Keratinocyte (primary cell): ENCODE results near the gene NDUFB11. TPM values are rescaled to one million over a fixed set of nuclear protein-coding genes. Genes with fewer than 3 reads are reported as not detected.
"Not testable (repeated sequence)": the region's sequence is repeated elsewhere in the genome, so short reads cannot be mapped to it uniquely, and the experiment has no call there.

Experiments
- DNase-seq: peaks from one replicate; pipeline ENCODE4 v3.0.0-alpha.2; 2011; ENCODE audit warnings: low read depth, missing footprints, low spot score
- FAIRE-seq: peaks from 2 replicates; lab custom pipeline; 2011; peaks lifted over from hg19 to GRCh38; lab: Jason Lieb, UNC
- H2AFZ ChIP-seq: 2 replicates; pipeline ENCODE4 v1.6.0; 2012; ENCODE audit warnings: low read length, control low read depth, inconsistent platforms; ENCODE audit not compliant: control insufficient read depth
- H3K27ac ChIP-seq: 2 replicates; pipeline ENCODE4 v1.5.1; 2011; ENCODE audit warnings: low read length; ENCODE audit not compliant: control insufficient read depth, insufficient read depth
- H3K27me3 ChIP-seq: 3 replicates; pipeline ENCODE4 v1.6.0; 2011; ENCODE audit warnings: low read length; ENCODE audit not compliant: control insufficient read depth, insufficient read depth; ENCODE audit errors: extremely low read depth
- H3K36me3 ChIP-seq, 2 experiments: 2 replicates in 1 of 2; 3 replicates in 1 of 2; pipeline ENCODE4 v1.5.1; 2011; ENCODE audit warnings: low read length in 2 of 2, mild to moderate bottlenecking in 1 of 2; ENCODE audit not compliant: control insufficient read depth in 2 of 2, insufficient read depth in 2 of 2; ENCODE audit errors: extremely low read depth in 1 of 2
- H3K4me1 ChIP-seq: 3 replicates; pipeline ENCODE4 v1.5.1; 2011; ENCODE audit warnings: low read length; ENCODE audit not compliant: control insufficient read depth, insufficient read depth; ENCODE audit errors: extremely low read depth
- H3K4me2 ChIP-seq: 3 replicates; pipeline ENCODE4 v1.6.0; 2011; ENCODE audit warnings: low read depth, low read length; ENCODE audit not compliant: control insufficient read depth, insufficient read depth; ENCODE audit errors: extremely low read depth
- H3K4me3 ChIP-seq, 3 experiments: fragments of 200-600 bp in 1 of 3; sonication (generic) in 1 of 3; 2 replicates in 2 of 3; 3 replicates in 1 of 3; pipeline ENCODE4 v1.5.1; 2011 to 2016; ENCODE audit warnings: low read length in 3 of 3, mild to moderate bottlenecking in 3 of 3, control low read depth in 2 of 3, inconsistent platforms in 1 of 3, low read depth in 1 of 3, mixed read lengths in 1 of 3, mixed run types in 1 of 3, moderate library complexity in 1 of 3; ENCODE audit not compliant: control insufficient read depth in 2 of 3, insufficient read depth in 2 of 3; ENCODE audit errors: extremely low read depth in 1 of 3
- H3K79me2 ChIP-seq: 2 replicates; pipeline ENCODE4 v1.6.0; 2012; ENCODE audit warnings: low read length; ENCODE audit not compliant: control insufficient read depth, insufficient read depth
- H3K9ac ChIP-seq: 3 replicates; pipeline ENCODE4 v1.6.0; 2011; ENCODE audit warnings: low read length; ENCODE audit not compliant: control insufficient read depth, insufficient read depth; ENCODE audit errors: extremely low read depth
- H3K9me1 ChIP-seq: 3 replicates; pipeline ENCODE4 v1.6.0; 2011; ENCODE audit warnings: low read length; ENCODE audit not compliant: control insufficient read depth, insufficient read depth; ENCODE audit errors: extremely low read depth
- H3K9me3 ChIP-seq: 2 replicates; pipeline ENCODE4 v1.5.1; 2012; ENCODE audit warnings: low read depth, low read length; ENCODE audit not compliant: control insufficient read depth
- H4K20me1 ChIP-seq: 3 replicates; pipeline ENCODE4 v1.6.0; 2011; ENCODE audit warnings: low read length; ENCODE audit not compliant: control insufficient read depth, insufficient read depth; ENCODE audit errors: extremely low read depth
- CTCF ChIP-seq, 3 experiments: IDR thresholded peaks in 1 of 3; conservative IDR thresholded peaks in 1 of 3; optimal IDR thresholded peaks in 1 of 3; 2 replicates in 2 of 3; 3 replicates in 1 of 3; pipeline versions ENCODE3 to v1.5.1; 2011; ENCODE audit warnings: low read length in 3 of 3, mild to moderate bottlenecking in 3 of 3, moderate library complexity in 2 of 3, control low read depth in 1 of 3, inconsistent platforms in 1 of 3; ENCODE audit not compliant: insufficient read depth in 2 of 3; ENCODE audit errors: extremely low read depth in 1 of 3
- EZH2 ChIP-seq: IDR thresholded peaks from one replicate; pipeline ENCODE4 v1.6.1; 2012; ENCODE audit warnings: inconsistent platforms, mild to moderate bottlenecking, low read length, moderate library complexity
- dilution Hi-C: fragments of 300-500 bp; cut with MboI; formaldehyde crosslinking; loops from one replicate; pipeline ENCODE4 v1.7.0; 2020; ENCODE audit warnings: low sequenced_read_pairs; ENCODE audit not compliant: extremely low pct_ligation_motif_present
- polyA plus RNA-seq, 5 experiments: library from polyadenylated mRNA; depleted of rRNA in 3 of 5; stranded (reverse) in 3 of 5; stranded (forward) in 1 of 5; unstranded in 1 of 5; fragments of >200 nt; gene quantifications; 1 replicate in 1 of 5; 2 replicates in 3 of 5; 3 replicates in 1 of 5; pipeline versions ENCODE4 v1.2.1 to v1.2.3, GENCODE V29; 2011 to 2012; ENCODE audit warnings: missing spikeins in 2 of 5, low read depth in 1 of 5, low replicate concordance in 1 of 5

The NDUFB11 gene
- polyA plus RNA-seq, 1 donor (not counting 4 experiments of a cell fraction or from before 2014, with no cell fraction given): 39.3 TPM

- Histone ChIP-seq H3K9ac (no peak overlapping the region), H3K9me3 (no peaks in the 10 kb centered on the region), H2AFZ (no peak overlapping the region), H3K27ac (no peak overlapping the region), H3K4me3 (no peak overlapping the region), H3K79me2 (no peaks in the 10 kb centered on the region), H3K9me1 (no peaks in the 10 kb centered on the region), H3K4me1 (no peaks in the 10 kb centered on the region), H3K36me3 (no peaks in the 10 kb centered on the region), H3K27me3 (no peaks in the 10 kb centered on the region), H4K20me1 (no peaks in the 10 kb centered on the region), H3K4me2 (no peak overlapping the region)
- FAIRE-seq (no peak), DNase-seq (no peak)
- no peak for TF ChIP-seq EZH2
- peak in 1 of 3 experiments; percentile 17 for TF ChIP-seq CTCF (optimal IDR thresholded peaks at IDR 0.05 in 1 of 3, IDR thresholded peaks at IDR 0.05 in 1 of 3, conservative IDR thresholded peaks at IDR 0.05 in 1 of 3; ENCODE audit: extremely low read depth in 1 of 3, insufficient read depth in 2 of 3, low read length in 3 of 3)
- dilution Hi-C loops: no loop called here
These were observed 32.1 kb downstream of the NDUFB11 start for GRCh38 chrX:47112316-47112954.

- FAIRE-seq, H3K79me2 ChIP-seq, H4K20me1 ChIP-seq, H3K4me2 ChIP-seq, H3K27me3 ChIP-seq, H3K27ac ChIP-seq, H3K4me1 ChIP-seq, H3K9me1 ChIP-seq, H3K36me3 ChIP-seq, H3K9ac ChIP-seq, H3K4me3 ChIP-seq, H2AFZ ChIP-seq, dilution Hi-C loops, H3K9me3 ChIP-seq, DNase-seq: not testable (repeated sequence)
These were observed 33.4 kb downstream of the NDUFB11 start for GRCh38 chrX:47110936-47111615.
